ENCODE measurements around the gene CALB2.

DNA sequence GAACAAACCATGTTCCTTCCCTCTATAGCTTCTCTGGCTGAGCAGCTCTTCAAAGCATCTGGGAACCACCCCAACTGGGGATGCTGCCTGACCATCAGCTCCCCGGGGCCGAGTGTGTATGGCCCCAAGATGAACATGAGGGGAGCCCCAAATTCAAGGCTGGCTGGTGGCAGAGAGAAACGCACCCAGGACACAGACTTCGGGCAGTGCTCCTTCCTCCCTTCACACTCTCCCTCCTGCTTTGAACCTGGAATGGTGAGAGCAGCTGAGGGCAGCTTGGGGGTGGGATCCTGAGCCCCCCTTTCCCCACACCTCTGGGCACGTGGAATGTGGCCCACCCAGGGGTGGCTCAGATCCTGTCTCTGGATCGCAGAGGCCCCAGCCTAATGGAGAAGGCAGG is 66.1 kb downstream of the CALB2 start:
- TF ChIP-seq, protein P1, sequence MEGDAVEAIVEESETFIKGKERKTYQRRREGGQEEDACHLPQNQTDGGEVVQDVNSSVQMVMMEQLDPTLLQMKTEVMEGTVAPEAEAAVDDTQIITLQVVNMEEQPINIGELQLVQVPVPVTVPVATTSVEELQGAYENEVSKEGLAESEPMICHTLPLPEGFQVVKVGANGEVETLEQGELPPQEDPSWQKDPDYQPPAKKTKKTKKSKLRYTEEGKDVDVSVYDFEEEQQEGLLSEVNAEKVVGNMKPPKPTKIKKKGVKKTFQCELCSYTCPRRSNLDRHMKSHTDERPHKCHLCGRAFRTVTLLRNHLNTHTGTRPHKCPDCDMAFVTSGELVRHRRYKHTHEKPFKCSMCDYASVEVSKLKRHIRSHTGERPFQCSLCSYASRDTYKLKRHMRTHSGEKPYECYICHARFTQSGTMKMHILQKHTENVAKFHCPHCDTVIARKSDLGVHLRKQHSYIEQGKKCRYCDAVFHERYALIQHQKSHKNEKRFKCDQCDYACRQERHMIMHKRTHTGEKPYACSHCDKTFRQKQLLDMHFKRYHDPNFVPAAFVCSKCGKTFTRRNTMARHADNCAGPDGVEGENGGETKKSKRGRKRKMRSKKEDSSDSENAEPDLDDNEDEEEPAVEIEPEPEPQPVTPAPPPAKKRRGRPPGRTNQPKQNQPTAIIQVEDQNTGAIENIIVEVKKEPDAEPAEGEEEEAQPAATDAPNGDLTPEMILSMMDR (conservative IDR thresholded peaks at IDR 0.05), result no peak
- TF ChIP-seq ZFX (IDR thresholded peaks at IDR 0.05), result no peak

Data from C4-2B (cell line).